HepG2 (cell line): ENCODE results near the gene MLLT1. TPM values are rescaled to one million over a fixed set of nuclear protein-coding genes. Genes with fewer than 3 reads are reported as not detected.

Source experiments
- ATAC-seq: fragments of 200-7000 bp; cut with Tn5 transposase; 3 replicates; pipeline ENCODE4 v1.9.1; 2020; ENCODE audit warnings: mild to moderate bottlenecking, moderate library complexity
- BruUV-seq: library from RNA; stranded (reverse); fragments of 400-500 nt; replicated peaks from 2 replicates; lab custom pipeline; 2021; lab: Mats Ljungman, UMichigan
- CTCF ChIA-PET: fragments of 300-600 bp; formaldehyde crosslinking; extraction: SDS; loops from one replicate; lab custom pipeline; 2021; ENCODE audit warnings: low total read pairs, inconsistent platforms, low intra/inter-chr PET ratio; lab: Yijun Ruan, JAX
- POLR2A ChIA-PET: fragments of 350-600 bp; sonication (Branson Sonifier 250); formaldehyde crosslinking; loops from one replicate; lab custom pipeline; 2020; ENCODE audit warnings: antibody characterized with exemption, inconsistent platforms; lab: Yijun Ruan, JAX
- DNase-seq: peaks from one replicate; pipeline ENCODE4 v3.0.0-alpha.2; 2015; ENCODE audit warnings: low spot score
- FAIRE-seq: peaks from 3 replicates; lab custom pipeline; 2011; peaks lifted over from hg19 to GRCh38; lab: Jason Lieb, UNC
- H2AFZ ChIP-seq: one replicate; pipeline ENCODE4 v1.6.1; 2011; ENCODE audit warnings: low read length, inconsistent platforms
- H3K27ac ChIP-seq: fragments of 300-600 bp; 3 replicates; pipeline ENCODE4 v1.8.0; 2011; ENCODE audit warnings: mixed run types, mild to moderate bottlenecking, mixed read lengths, low read length, inconsistent platforms; ENCODE audit not compliant: insufficient read depth; ENCODE audit errors: extremely low read length
- H3K27me3 ChIP-seq, 2 experiments: fragments of 200-600 bp in 1 of 2; 2 replicates in 1 of 2; 3 replicates in 1 of 2; pipeline versions ENCODE4 v1.6.0 to v1.8.0; 2011; ENCODE audit warnings: low read length in 2 of 2, mild to moderate bottlenecking in 2 of 2, moderate library complexity in 2 of 2, inconsistent platforms in 1 of 2; ENCODE audit not compliant: insufficient read depth in 2 of 2, control insufficient read depth in 1 of 2
- H3K36me3 ChIP-seq, 2 experiments: fragments of 200-600 bp in 1 of 2; replicated peaks in 1 of 2; 2 replicates in 1 of 2; 3 replicates in 1 of 2; pipeline versions ENCODE4 v1.5.1 to v1.8.0; 2011; ENCODE audit warnings: low read length in 2 of 2, inconsistent platforms in 1 of 2; ENCODE audit not compliant: insufficient read depth in 2 of 2, control insufficient read depth in 1 of 2
- H3K4me1 ChIP-seq: 2 replicates; pipeline ENCODE4 v1.5.1; 2012; ENCODE audit warnings: low read length, inconsistent platforms; ENCODE audit not compliant: insufficient read depth
- H3K4me2 ChIP-seq: 2 replicates; pipeline ENCODE4 v1.6.0; 2011; ENCODE audit warnings: low read depth, low read length, inconsistent platforms
- H3K4me3 ChIP-seq, 3 experiments: fragments of 200-600 bp in 1 of 3; sonication (generic), shearing (Covaris generic) in 1 of 3; replicated peaks in 1 of 3; 2 replicates each; pipeline ENCODE4 v1.5.1; 2011 to 2016; ENCODE audit warnings: low read length in 3 of 3, inconsistent platforms in 2 of 3, low read depth in 2 of 3, mild to moderate bottlenecking in 2 of 3, control low read depth in 1 of 3, mixed read lengths in 1 of 3; ENCODE audit not compliant: insufficient read depth in 1 of 3
- H3K79me2 ChIP-seq: one replicate; pipeline ENCODE4 v1.6.1; 2011; ENCODE audit warnings: low read length, inconsistent platforms; ENCODE audit not compliant: insufficient read depth
- H3K9ac ChIP-seq: 2 replicates; pipeline ENCODE4 v1.6.0; 2011; ENCODE audit warnings: mild to moderate bottlenecking, low read depth, low read length, inconsistent platforms; ENCODE audit not compliant: insufficient read depth
- H3K9me3 ChIP-seq: 2 replicates; pipeline ENCODE4 v1.5.1; 2012; ENCODE audit warnings: mild to moderate bottlenecking, low read length
- H4K20me1 ChIP-seq: 2 replicates; pipeline ENCODE4 v1.6.0; 2011; ENCODE audit warnings: inconsistent platforms, mild to moderate bottlenecking, low read length, moderate library complexity; ENCODE audit not compliant: insufficient read depth
- CREM ChIP-seq, 2 experiments: sonication (generic) in 1 of 2; formaldehyde crosslinking in 1 of 2; IDR thresholded peaks; 2 replicates each; pipeline versions ENCODE4 v1.4.0 to v1.6.1; 2016 to 2020; ENCODE audit warnings: antibody characterized with exemption in 1 of 2, mild to moderate bottlenecking in 1 of 2, missing genetic modification reagents in 1 of 2
- GABPA ChIP-seq, 2 experiments: IDR thresholded peaks; 2 replicates each; pipeline ENCODE4 v1.6.1; 2011 to 2016; ENCODE audit warnings: low read depth in 2 of 2, low read length in 1 of 2, missing biosample characterization in 1 of 2, missing genetic modification characterization in 1 of 2
- MAFF ChIP-seq: IDR thresholded peaks from 2 replicates; pipeline ENCODE4 v1.6.1; 2011; ENCODE audit warnings: low read depth, low read length, improper control_type of control experiment
- MEF2D ChIP-seq: sonication (generic); formaldehyde crosslinking; IDR thresholded peaks from 2 replicates; pipeline ENCODE4 v1.5.1; 2020; ENCODE audit warnings: mild to moderate bottlenecking, missing genetic modification reagents
- NFYC ChIP-seq: IDR thresholded peaks from 2 replicates; pipeline ENCODE4 v1.6.1; 2016; ENCODE audit warnings: missing genetic modification reagents, missing compliant biosample characterization
- SPEN ChIP-seq: sonication (generic); formaldehyde crosslinking; IDR thresholded peaks from 2 replicates; pipeline ENCODE4 v1.5.1; 2020; ENCODE audit warnings: low read depth, mild to moderate bottlenecking, missing genetic modification reagents
- TOPORS ChIP-seq: sonication (generic); formaldehyde crosslinking; IDR thresholded peaks from 2 replicates; pipeline ENCODE4 v1.8.0; 2023; ENCODE audit warnings: mild to moderate bottlenecking, missing genetic modification reagents
- ZMYM3 ChIP-seq: sonication (generic); formaldehyde crosslinking; IDR thresholded peaks from 2 replicates; pipeline ENCODE4 v1.5.1; 2020; ENCODE audit warnings: mild to moderate bottlenecking, missing genetic modification reagents
- ZNF121 ChIP-seq: sonication (generic); formaldehyde crosslinking; IDR thresholded peaks from 2 replicates; pipeline ENCODE4 v1.5.0; 2020; ENCODE audit warnings: mild to moderate bottlenecking, missing genetic modification reagents
- ZNF75D ChIP-seq: sonication (generic); formaldehyde crosslinking; IDR thresholded peaks from 2 replicates; pipeline ENCODE4 v1.8.1; 2023; ENCODE audit warnings: missing genetic modification reagents, mild to moderate bottlenecking, borderline replicate concordance
- ZSCAN25 ChIP-seq: sonication (generic); formaldehyde crosslinking; IDR thresholded peaks from 2 replicates; pipeline ENCODE4 v1.8.0; 2022; ENCODE audit warnings: mild to moderate bottlenecking, missing genetic modification reagents
- WGBS: methylation state at CpG from one replicate; pipeline ENCODE4 v1.1.6; 2017; ENCODE audit warnings: low lambda C conversion rate; 5-methylcytosine and 5-hydroxymethylcytosine counted together
- in situ Hi-C: cut with HindIII; loops from 2 replicates; pipeline ENCODE4 v1.10.0; 2017; ENCODE audit warnings: low pct_unique_long_range_greater_than_20kb; ENCODE audit not compliant: extremely low pct_ligation_motif_present
- intact Hi-C: fragments of 100-400 bp; cut with micrococcal nuclease; formaldehyde crosslinking; loops from one replicate; pipeline ENCODE4 v1.10.0; 2022; ENCODE audit not compliant: unreplicated experiment
- polyA plus RNA-seq, 8 experiments: library from polyadenylated mRNA; depleted of rRNA in 3 of 8; stranded (reverse) in 7 of 8; unstranded in 1 of 8; fragments of >200 nt; fragmentation: Illumina TruSeq in 4 of 8; extraction: Trizol in 4 of 8; gene quantifications; 2 replicates each; pipeline versions ENCODE4 v1.2.1 to v1.2.3, GENCODE V29; 2011 to 2016; ENCODE audit warnings: low read depth in 4 of 8, missing spikeins in 1 of 8, mixed read lengths in 1 of 8; ENCODE audit not compliant: insufficient read depth in 1 of 8
- total RNA-seq, 5 experiments: library from RNA; depleted of rRNA; stranded (reverse); fragments of >200 nt; fragmentation: Illumina TruSeq; extraction: Trizol; gene quantifications; 2 replicates each; pipeline ENCODE4 v1.2.3, GENCODE V29; 2016; ENCODE audit warnings: low read depth in 1 of 5
- TF ChIP-seq, protein P1 (sequence below): sonication (generic); formaldehyde crosslinking; IDR thresholded peaks from 2 replicates; pipeline ENCODE4 v1.8.0; 2022; ENCODE audit warnings: mild to moderate bottlenecking, missing genetic modification reagents; ENCODE audit not compliant: insufficient replicate concordance
- TF ChIP-seq, protein P2 (sequence below): IDR thresholded peaks from 2 replicates; pipeline ENCODE4 v1.6.1; 2016; ENCODE audit warnings: low read depth, control low read depth
- TF ChIP-seq, protein P3 (sequence below): sonication (generic); formaldehyde crosslinking; IDR thresholded peaks from 2 replicates; pipeline ENCODE4 v1.4.0; 2020; ENCODE audit warnings: missing genetic modification reagents, mild to moderate bottlenecking, borderline replicate concordance
- TF ChIP-seq, protein P4 (sequence below): sonication (generic); formaldehyde crosslinking; IDR thresholded peaks from 2 replicates; pipeline ENCODE4 v1.5.1; 2020; ENCODE audit warnings: mild to moderate bottlenecking, moderate library complexity, missing genetic modification reagents
- TF ChIP-seq, protein P5 (sequence below): IDR thresholded peaks from 2 replicates; pipeline ENCODE4 v1.6.1; 2016

The MLLT1 gene
- total and polyA plus RNA-seq, 2 of the 13 experiments (the other 11 are each of a cell fraction or from before 2014, with no cell fraction given): 11.7 to 12.2 TPM

DNA sequence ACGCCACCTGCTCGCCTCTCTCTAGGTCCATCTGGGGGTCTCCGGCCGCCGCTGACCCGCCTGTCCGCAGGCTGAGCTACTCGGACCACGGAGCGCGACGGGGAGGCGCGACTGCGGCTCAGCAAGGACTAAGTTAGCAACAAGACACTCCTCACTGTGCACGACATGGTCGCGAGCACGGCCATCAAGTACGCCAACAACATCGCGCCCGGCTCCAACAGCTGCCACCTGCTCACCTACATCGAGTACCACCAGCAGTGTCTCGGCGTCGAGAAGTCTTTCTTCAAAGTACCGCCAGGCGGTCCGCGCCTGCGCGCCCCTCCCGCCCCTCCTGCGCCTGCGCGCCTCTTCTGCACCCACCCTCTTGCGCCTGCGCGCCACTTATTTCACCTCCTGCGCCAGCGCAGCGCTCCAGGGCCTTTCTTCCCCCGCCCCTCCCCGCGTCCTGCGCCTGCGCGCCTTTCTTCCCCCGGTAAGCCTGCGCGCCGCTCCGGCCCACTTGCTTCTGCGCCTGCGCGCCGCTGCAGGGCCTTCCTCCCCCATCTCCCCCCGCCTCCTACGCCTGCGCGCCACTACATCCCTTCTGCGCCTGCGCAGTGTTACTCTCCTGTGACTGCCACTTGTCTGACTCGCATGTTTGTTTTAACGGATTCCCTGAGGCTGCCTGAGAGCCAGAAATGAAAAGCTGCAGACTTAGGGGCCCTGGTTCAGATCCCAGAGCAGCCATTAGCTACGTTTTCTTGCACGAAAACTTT lies 80.4 kb downstream of the MLLT1 start:
- intact Hi-C loops (no loop called here), in situ Hi-C loops (no loop called here)
- Histone ChIP-seq H2AFZ (peak overlapping the region; percentile 22), H3K36me3 (no peaks in the 10 kb centered on the region), H3K4me3 (peak overlapping the region; percentile 82 to 98 (median 86)), H3K9me3 (no peaks in the 10 kb centered on the region), H3K9ac (peak overlapping the region; percentile 92), H3K27me3 (no peaks in the 10 kb centered on the region), H3K27ac (peak overlapping the region; percentile 62), H3K4me2 (peak overlapping the region; percentile 89), H4K20me1 (no peaks in the 10 kb centered on the region), H3K79me2 (peaks cover 12% of the 10 kb centered on the region), H3K4me1 (peaks cover 43% of the 10 kb centered on the region)
- no TSS peak for BruUV-seq
- ChIA-PET CTCF (no interaction called here), POLR2A (interaction anchor here (0.7 to 1.5 kb wide), 4 partner anchors 14 to 180 kb away, joined by 3 to 7 read pairs (median 4); partner anchors contain the start of gene ALKBH7)
- WGBS: 3% methylated on average over 49 of the region's 68 CpGs
- peak; percentile 85 for ATAC-seq
- peak; percentile 99 for DNase-seq
- peak; percentile 80 for FAIRE-seq
- TF ChIP-seq ZMYM3 (CRISPR knock-in tag) (no peak; the same call in 1 of the 2 replicates), ZSCAN25 (0 out of 2 replicates have a peak, but pooled peaks have one; percentile 40), ZNF121 (CRISPR knock-in tag) (no peak), MEF2D (CRISPR knock-in tag) (peak; percentile 53; the same call in 1 of the 2 replicates), CREM (IDR thresholded peaks at IDR 0.05) (no peak), CREM (CRISPR knock-in tag; IDR thresholded peaks at IDR 0.05) (no peak), NFYC (CRISPR knock-in tag) (0 out of 2 replicates have a peak, but pooled peaks have one; percentile 14), ZNF75D (CRISPR knock-in tag) (no peak), GABPA (IDR thresholded peaks at IDR 0.05; ENCODE audit: low read depth, low read length) (no peak), GABPA (CRISPR knock-in tag; IDR thresholded peaks at IDR 0.05; ENCODE audit: low read depth) (no peak), SPEN (CRISPR knock-in tag) (peak; percentile 33; the same call in 1 of the 2 replicates), TOPORS (CRISPR knock-in tag) (peak; percentile 63), MAFF (no peak)
- TF ChIP-seq, protein P1, sequence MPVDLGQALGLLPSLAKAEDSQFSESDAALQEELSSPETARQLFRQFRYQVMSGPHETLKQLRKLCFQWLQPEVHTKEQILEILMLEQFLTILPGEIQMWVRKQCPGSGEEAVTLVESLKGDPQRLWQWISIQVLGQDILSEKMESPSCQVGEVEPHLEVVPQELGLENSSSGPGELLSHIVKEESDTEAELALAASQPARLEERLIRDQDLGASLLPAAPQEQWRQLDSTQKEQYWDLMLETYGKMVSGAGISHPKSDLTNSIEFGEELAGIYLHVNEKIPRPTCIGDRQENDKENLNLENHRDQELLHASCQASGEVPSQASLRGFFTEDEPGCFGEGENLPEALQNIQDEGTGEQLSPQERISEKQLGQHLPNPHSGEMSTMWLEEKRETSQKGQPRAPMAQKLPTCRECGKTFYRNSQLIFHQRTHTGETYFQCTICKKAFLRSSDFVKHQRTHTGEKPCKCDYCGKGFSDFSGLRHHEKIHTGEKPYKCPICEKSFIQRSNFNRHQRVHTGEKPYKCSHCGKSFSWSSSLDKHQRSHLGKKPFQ (CRISPR knock-in tag): no peak
- TF ChIP-seq, protein P2, sequence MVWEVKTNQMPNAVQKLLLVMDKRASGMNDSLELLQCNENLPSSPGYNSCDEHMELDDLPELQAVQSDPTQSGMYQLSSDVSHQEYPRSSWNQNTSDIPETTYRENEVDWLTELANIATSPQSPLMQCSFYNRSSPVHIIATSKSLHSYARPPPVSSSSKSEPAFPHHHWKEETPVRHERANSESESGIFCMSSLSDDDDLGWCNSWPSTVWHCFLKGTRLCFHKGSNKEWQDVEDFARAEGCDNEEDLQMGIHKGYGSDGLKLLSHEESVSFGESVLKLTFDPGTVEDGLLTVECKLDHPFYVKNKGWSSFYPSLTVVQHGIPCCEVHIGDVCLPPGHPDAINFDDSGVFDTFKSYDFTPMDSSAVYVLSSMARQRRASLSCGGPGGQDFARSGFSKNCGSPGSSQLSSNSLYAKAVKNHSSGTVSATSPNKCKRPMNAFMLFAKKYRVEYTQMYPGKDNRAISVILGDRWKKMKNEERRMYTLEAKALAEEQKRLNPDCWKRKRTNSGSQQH (CRISPR knock-in tag): peak; percentile 74; the same call in 1 of the 2 replicates
- TF ChIP-seq, protein P3, sequence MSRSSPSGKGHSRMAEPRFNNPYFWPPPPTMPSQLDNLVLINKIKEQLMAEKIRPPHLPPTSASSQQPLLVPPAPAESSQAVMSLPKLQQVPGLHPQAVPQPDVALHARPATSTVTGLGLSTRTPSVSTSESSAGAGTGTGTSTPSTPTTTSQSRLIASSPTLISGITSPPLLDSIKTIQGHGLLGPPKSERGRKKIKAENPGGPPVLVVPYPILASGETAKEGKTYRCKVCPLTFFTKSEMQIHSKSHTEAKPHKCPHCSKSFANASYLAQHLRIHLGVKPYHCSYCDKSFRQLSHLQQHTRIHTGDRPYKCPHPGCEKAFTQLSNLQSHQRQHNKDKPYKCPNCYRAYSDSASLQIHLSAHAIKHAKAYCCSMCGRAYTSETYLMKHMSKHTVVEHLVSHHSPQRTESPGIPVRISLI (CRISPR knock-in tag): peak; percentile 50; the same call in 1 of the 2 replicates
- TF ChIP-seq, protein P4, sequence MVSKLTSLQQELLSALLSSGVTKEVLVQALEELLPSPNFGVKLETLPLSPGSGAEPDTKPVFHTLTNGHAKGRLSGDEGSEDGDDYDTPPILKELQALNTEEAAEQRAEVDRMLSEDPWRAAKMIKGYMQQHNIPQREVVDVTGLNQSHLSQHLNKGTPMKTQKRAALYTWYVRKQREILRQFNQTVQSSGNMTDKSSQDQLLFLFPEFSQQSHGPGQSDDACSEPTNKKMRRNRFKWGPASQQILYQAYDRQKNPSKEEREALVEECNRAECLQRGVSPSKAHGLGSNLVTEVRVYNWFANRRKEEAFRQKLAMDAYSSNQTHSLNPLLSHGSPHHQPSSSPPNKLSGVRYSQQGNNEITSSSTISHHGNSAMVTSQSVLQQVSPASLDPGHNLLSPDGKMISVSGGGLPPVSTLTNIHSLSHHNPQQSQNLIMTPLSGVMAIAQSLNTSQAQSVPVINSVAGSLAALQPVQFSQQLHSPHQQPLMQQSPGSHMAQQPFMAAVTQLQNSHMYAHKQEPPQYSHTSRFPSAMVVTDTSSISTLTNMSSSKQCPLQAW: peak; percentile 56; the same call in 1 of the 2 replicates
- TF ChIP-seq, protein P5, sequence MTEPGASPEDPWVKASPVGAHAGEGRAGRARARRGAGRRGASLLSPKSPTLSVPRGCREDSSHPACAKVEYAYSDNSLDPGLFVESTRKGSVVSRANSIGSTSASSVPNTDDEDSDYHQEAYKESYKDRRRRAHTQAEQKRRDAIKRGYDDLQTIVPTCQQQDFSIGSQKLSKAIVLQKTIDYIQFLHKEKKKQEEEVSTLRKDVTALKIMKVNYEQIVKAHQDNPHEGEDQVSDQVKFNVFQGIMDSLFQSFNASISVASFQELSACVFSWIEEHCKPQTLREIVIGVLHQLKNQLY (CRISPR knock-in tag): peak; percentile 30; the same call in 1 of the 2 replicates
